HK-2 (cell line): Measurements from ENCODE around the gene CTDP1.
"Not testable (repeated sequence)": the region's sequence is repeated elsewhere in the genome, so short reads cannot be mapped to it uniquely, and the experiment has no call there.

ENCODE experiments used
- DNase-seq: peaks from one replicate; pipeline ENCODE4 v3.0.0-alpha.2; 2018; ENCODE audit not compliant: unreplicated experiment

The CTDP1 gene

DNA sequence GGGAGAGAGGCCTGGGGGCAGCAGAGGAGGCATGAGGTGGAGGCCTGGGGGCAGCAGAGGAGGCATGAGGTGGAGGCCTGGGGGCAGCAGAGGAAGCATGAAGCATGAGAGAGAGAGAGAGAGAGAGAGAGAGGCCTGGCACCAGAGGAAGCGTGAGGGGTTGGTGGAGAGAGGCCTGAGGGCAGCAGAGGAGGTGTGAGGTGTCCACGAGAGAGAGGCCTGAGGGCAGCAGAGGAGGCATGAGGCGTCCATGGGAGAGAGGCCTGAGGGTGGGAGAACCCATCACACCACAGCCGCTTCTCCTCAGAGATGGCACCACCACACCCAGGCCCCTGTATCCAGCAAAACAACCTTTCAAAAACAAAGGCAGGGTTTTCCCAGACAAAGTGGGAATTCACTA lies 62.5 kb downstream of the CTDP1 start:
- no peak for DNase-seq

DNA sequence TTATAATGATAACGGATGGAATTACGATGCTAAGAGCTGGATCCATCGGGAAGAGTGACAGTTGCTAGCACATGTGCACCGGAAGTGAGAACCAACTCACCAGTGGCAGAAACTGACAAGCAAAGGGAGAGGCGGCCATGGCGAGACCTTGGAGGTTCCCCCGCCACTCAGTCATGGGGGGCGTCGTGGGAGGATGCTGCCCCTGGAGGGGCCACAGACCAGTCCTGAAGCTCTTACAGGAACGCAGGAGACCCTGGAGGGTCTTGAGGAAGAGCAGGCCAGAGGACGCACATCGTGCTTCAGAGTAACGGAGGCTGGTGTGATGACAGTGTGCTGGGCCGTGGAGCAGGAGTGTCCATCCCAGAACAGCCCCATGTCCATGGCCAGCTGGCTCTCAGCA lies 65.0 kb downstream of the CTDP1 start:
- no peak for DNase-seq

DNA sequence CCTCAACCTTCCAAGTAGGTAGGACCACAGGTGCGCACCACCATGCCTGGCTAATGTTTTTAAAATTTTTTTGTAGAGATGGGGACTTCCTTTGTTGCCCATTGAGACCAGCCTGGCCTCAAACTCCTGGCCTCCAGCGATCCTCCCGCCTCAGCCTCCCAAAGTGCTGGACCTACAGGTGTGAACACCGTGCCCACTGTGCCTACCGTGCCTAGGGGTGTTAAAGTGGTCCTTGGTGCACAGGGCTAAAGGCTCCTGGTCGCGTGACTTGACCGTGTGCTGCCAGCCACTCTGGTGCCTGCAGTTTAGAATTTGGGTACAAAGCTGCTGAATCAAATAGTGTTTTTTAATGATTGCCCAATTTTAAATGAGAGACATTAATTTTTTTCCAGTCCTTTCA lies 67.1 kb downstream of the CTDP1 start:
- no peak for DNase-seq

DNA sequence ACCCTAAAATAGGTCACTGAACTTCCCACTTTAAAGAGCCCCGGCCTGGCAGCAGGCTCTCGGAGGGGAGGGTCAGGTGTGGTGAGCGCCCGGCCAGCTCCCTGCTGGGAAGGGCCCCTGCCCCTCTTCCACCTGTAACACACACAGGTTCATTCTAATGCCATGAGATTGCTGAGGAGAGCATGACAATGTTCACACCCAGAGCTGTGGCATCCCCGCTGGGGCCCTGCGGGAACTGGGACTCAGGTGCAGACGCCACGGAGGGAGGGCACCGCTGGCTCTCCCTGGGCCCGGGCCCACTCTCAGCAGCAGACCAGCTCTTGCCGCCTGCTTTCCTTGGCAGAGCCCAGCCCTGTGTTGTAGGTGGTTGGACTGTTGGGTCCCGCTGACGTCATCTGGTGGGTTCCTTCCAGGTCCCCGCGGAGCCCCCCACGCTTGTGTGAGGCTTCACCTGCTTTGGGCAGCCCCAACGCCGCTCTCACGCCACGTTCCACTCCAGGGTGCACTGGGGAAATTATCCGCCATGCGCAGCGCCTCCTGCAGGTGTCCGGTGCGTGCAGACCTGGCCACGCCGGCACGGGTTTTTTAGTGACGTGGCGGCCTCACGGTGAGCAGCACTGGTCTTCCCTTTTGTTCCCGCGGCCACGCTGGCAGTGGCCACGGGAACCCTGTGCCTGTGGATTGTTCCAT lies 67.7 kb downstream of the CTDP1 start:
- no peak for DNase-seq

DNA sequence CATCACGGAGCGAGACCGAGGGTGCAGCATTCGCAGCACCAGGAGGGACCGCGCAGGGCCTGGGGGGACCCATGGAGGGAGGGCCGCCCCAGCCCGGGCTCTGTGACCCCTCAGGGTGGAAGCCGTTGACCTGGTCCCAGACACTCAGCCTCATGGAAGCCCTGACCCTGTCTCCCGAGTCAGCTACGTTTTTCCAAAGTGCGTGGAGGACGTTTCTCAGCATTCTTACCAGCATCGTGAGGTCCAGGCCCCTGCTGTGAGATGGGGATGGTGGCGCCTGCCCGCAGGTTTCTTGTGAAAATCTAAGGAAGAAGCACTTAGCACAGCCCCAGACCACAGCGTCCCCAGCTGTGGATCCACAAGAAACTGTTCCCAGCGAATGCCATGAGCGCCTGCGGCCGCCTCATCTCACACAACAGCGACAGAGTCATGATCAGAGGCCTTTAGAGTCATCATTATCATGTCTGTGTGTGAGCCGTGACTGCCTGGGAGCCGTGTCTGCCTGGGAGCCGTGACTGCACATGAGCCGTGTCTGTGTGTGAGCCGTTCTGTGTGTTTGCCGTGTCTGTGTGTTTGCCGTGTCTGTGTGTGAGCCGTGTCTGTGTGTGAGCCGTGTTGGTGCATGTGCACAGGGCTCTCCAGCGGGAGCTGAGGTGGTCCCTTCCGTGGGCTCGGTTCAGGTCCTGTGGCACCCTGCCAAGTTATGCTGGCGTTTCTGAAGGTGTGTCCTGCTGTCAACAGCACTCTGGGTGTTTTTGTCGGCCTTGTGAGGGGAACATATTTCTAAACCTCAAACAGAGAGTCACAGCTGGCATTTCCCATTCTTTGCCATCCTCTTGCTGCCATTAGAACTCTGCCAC lies 68.9 kb downstream of the CTDP1 start:
- DNase-seq, result no peak

DNA sequence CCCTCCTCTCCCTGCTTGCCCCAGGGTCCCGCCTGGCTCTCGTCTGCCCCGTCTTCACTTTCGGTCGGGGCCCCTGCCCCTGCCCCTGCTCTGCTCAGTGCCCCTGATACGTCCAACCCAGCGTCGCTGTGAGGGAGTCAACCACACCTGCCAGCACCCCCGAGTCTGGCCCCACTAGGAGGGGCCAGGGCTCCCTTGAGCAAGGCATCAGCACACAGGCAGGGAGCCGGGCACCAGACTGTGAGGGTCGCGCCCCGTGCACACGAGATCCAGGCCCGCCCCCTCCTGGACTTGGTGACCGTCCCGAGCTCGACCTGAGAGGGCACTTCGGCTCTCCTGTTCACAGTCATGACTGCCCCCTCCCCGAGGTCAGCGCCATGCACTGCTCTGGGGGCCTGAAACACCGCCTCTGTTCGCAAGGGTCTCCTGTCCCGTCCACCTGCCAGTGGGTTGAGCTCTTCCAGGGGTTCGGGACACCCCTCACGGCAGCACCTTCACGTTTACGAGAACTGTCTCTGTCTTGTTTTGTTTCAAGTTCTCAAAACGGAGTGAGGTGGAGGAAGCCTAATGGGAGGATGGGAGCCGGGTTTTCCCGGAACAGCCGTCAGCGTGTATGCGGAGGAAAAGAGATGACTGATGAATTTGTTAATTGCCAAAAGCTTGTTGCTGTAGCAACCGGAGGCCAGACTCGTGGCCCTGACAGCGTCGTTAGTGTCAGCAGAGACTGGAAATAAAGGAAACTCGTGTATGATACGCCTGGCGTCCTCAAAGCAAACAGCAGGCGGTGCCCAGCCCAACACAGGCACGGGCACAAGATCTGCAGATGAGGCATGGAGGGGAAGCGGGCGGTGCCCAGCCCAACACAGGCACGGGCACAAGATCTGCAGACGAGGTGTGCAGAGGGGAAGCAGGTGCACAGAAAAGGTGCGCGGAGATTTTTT lies 69.9 kb downstream of the CTDP1 start:
- DNase-seq, result no peak

DNA sequence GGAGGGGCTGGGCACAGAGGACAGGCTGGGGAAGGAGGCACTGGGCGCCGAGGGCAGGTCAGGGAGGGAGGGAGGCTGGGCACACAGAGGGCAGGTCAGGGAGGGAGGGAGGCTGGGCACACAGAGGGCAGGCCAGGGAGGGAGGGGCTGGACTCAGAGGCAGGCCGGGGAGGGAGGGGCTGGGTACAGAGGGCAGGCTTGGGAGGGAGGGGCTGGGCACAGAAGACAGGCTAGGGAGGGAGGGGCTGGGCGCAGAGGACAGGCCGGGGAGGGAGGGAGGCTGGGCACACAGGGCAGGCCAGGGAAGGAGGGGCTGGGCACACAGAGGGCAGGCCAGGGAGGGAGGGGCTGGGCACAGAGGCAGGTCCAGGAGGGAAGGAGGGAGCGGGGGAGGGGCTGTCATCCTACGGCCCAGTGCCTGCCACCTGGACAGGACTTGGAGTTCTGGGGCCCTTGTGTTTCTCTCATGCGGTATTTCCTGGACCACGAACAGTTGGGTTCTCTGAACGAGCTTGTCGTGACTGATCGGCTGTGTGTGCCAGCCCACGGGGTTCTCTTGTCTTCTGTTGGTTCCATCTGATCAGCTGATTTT lies 71.5 kb downstream of the CTDP1 start:
- DNase-seq, result no peak

DNA sequence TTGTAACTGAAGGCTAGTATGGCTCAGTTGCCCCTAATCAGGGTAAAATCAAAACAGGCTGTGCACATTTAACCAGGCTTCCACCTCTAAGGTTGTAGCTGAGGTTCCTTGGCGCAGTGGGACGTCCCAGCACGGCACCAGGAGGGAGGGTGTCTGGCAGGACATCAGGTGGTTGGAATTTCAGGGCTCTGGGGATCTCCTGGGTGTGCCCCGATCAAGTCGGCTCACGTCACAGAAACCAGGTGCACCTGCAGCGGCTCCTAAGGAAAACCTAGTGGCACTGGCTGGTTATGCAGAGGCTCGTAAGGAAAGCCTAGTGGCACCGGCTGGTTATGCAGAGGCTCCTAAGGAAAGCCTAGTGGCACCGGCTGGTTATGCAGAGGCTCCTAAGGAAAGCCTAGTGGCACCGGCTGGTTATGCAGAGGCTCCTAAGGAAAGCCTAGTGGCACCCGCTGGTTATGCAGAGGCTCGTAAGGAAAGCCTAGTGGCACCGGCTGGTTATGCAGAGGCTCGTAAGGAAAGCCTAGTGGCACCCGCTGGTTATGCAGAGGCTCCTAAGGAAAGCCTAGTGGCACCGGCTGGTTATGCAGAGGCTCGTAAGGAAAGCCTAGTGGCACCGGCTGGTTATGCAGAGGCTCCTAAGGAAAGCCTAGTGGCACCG lies 72.4 kb downstream of the CTDP1 start:
- DNase-seq, result not testable (repeated sequence)

DNA sequence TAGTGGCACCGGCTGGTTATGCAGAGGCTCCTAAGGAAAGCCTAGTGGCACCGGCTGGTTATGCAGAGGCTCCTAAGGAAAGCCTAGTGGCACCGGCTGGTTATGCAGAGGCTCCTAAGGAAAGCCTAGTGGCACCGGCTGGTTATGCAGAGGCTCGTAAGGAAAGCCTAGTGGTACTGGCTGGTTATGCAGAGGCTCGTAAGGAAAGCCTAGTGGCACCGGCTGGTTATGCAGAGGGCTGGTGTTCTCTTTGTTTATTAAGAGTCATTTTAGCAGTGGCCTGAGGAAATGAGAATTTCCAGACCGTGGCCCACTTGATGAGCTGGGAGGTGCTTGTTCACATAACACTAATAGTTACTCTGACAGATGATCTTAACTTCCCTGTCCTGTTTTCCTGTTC lies 73.3 kb downstream of the CTDP1 start:
- DNase-seq, result not testable (repeated sequence)

DNA sequence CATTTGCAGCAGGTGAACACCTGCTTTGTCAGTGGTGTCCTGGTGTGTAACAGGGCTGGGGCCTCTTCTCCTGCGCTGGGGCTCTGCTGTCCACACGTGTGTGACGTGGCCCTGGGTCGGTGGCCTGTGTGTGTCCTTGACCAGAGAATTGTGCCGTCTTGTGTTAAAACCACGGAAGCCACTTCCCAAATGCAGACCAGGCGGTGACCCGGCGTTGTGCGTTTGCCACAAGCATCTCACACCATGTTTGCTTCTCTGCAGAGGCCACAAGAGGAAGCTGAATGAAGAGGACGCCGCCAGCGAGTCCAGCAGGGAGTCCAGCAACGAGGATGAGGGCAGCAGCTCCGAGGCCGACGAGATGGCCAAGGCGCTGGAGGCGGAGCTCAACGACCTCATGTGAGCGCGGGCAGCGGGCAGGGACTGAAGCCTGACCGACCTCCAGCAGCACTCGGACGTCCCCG lies 73.8 kb downstream of the CTDP1 start:
- no peak for DNase-seq

DNA sequence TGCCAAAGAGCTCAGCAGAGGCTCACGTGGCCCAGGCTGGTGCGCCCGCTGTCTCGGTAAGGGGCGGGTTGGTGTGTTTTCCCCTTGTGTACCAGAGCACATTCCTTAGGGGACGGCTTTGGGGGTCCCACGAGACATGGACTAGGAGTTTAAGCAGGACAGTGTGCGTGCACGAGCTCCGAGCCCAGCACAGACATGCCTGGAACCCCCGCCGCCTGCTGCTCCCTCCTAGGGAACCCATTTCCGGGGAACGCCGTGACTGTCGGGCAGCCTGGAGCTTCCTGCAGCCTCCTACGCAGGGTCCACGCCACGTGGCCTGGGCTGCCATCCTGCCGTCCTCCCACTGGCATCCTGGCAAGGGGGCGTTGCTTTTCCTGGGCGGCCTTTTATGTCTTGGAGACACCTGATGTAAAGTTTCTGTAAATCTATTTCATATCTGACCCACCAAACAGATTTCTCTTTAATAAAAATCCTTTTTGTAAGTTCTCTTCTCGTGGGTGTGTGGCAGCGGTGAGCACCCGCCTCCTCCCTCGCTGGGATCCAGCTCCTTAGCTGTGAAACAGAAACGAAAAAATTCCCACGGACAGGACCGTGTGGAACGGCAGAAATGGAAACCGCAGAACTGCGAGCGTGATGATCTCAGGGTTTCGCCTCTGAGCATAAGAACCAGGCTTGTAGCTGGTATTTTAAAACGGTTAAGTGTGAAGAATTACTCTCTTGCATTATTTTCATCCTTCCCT lies 74.6 kb downstream of the CTDP1 start:
- no peak for DNase-seq

DNA sequence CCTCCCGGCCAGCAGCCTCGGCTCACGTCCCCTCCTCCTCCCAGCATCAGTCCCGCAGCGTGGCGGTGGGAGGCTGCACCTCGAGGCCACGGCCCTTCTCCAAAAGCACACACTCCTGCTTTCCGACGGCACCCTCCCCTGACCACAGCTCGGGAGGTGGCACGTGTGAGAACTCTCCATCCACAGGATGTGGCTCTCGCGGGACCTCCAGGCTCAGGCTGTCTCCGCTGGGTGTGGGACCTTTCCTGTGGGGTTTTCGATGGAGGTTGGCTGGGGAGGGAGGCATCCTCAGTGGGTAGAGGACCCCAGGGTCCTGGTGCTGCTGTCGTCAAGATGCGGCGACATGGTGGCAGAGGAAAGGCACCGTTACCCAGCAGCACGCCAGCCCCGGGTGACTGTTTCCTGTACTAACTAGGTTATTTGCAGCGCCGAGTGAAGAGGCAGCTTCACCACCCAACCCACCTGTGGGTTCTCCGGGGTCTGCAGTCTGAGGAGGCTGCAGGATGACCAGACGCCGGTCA lies 75.3 kb downstream of the CTDP1 start:
- DNase-seq, result no peak

DNA sequence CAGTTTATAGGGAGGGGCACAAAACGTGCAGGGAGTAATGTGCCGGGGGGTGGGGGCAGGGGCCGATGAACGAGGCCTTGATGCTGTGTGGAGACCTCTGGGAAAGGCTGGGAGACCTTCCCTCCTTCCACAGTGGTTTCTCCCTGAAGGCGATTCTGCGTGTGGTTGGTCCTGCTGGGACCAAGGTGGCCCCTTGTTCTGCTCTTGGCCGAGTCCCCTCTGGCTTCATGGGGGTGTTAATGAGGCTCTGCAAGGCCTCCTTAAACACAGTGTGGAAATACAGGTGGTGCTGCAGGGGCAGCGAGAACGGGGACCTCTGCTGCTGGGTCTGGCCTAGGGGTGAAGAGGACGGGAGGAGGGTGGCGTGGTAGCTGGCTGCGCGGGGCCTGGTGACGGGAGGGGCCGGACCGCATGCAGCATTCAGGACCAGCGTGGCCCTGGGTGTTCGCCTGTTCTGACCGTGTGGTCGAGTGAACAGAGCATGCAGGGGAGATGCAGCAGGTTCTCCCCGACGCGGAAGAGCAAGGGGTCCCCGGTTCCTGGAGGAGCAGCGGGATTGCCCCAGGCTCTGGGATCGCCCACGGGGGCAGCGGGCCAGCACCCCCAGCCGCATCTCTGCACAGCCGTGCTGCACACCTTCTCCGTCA lies 76.0 kb downstream of the CTDP1 start:
- no peak for DNase-seq

DNA sequence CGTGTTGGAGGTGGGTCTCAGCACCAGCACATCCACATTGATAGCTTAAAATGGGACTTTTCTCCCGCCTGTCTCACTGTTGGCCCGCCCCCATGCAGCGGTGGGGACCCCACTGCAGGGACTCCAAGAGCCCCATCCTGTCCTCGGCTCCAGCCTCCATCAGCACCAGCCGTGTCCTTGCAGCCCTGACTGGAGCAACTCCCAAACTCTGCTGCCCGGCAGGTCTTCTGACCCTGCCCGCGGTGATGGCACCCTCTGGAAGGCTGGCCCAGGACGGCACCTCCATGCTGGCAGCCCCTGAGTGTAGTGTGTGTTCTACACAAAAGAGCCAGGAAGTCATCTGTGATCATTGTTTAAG lies 76.5 kb downstream of the CTDP1 start:
- no peak for DNase-seq

DNA sequence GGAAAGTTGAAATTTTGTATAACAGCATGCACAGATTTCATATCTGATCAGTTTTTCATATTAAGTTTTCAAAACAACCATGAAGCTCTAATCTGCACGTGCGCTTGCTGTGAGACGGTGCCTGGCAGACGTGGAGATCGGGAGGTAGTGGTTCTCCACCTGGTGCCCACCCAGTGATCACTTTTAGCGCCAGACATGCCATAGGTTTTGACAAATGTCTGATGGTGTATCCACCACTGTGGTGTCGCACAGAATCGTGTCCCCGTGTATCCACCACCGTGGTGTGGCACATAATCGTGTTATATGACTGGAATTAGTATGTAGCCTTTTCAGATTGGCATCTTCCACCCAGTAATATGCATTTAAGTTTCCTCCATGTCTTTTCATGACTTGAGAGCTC lies 77.2 kb downstream of the CTDP1 start:
- DNase-seq, result no peak

DNA sequence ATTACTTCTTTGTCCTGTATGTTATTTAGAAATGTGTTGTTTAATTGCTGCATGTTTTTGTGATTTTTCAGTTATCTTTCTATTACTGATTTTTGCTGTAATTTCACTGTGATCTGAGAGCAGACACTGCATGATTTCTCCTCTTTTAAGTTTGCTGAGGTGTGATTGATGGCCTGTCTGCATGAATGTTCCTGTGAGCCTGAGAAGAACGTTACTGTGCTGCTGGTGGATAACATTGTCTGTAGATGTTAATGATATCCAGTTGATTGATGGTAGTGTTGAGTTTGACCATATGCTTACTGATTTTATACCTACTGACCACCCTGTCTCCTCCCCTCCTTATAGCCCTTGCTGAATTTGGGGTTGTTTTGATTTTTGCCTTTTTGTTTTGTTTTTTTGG lies 80.7 kb downstream of the CTDP1 start:
- DNase-seq, result no peak

DNA sequence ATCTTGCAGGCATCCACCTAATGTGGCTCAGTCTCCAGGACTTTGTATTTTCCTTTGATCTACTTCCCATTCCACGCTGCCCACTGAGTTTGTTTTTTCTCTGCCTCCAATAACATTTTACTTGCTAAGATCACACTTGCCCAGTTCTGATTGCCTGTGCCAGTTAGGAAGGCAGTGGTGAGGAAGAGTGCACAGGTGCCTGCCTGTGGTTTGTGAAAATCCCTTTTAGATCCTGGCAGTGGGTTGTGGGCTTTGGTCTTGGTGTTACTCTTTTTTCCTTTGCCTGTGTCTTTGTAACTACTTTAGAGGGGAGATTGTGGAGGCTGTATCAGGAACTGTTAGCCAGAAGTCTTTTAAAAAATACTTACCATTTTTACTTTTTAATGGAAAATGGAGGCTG lies 81.3 kb downstream of the CTDP1 start:
- DNase-seq, result no peak

DNA sequence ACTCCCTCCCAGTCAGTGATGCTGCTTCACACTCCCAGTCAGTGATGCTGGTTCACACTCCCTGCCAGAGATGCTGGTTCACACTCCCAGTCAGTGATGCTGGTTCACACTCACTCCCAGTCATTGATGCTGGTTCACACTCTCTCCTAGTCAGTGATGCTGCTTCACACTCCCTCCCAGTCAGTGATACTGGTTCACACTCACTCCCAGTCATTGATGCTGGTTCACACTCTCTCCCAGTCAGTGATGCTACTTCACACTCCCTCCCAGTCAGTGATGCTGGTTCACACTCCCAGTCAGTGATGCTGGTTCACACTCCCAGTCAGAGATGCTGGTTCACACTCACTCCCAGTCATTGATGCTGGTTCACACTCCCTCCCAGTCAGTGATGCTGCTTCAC lies 83.8 kb downstream of the CTDP1 start:
- no peak for DNase-seq

DNA sequence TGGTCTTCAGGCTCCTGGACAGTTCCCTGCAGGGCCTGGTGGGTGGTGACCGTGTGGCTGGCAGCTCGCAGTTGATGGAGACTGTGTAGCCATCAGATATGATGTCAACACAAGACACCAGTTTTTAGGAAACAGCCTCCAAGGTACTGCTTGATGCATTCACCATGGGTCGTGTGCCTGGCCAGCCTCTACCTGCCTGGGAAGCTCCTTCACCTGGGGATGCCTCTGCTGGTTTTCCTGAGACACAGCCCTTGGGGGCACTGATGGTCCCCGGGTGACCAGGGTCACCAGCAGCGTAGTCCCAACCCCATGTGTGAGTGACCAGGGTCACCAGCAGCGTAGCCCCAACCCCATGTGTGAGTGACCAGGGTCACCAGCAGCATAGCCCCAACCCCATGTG lies 84.5 kb downstream of the CTDP1 start:
- no peak for DNase-seq
